Right lobe of liver (tissue), 6 donors: ENCODE measurements around the gene ATP13A3. TPM values are rescaled to one million over a fixed set of nuclear protein-coding genes. Genes with fewer than 3 reads are reported as not detected.

ENCODE experiments used
- ATAC-seq, 4 donors: fragments of 200-7000 bp; cut with Tn5 transposase; one replicate each; pipeline ENCODE4 v1.9.1; 2020; ENCODE audit warnings: mild to moderate bottlenecking in 4 of 4, moderate library complexity in 4 of 4
- DNase-seq, 3 donors: peaks; one replicate each; pipeline ENCODE4 v3.0.0-alpha.2; 2020
- H3K27ac ChIP-seq, 3 donors: fragments of 200-600 bp; one replicate each; pipeline ENCODE4 v1.8.0; 2022
- H3K27me3 ChIP-seq, 2 donors: fragments of 200-600 bp; one replicate each; pipeline ENCODE4 v1.8.0; 2022
- H3K36me3 ChIP-seq, 4 donors: fragments of 200-600 bp; sonication (generic) in 1 of 4; one replicate each; pipeline versions ENCODE4 v1.5.1 to v1.8.0; 2017 to 2022; ENCODE audit warnings: control low read depth in 1 of 4
- H3K4me1 ChIP-seq, 4 donors: fragments of 200-600 bp; sonication (generic) in 1 of 4; one replicate each; pipeline versions ENCODE4 v1.5.1 to v1.8.0; 2017 to 2022; ENCODE audit warnings: control low read depth in 1 of 4
- H3K4me3 ChIP-seq, 3 donors: fragments of 200-600 bp; one replicate each; pipeline ENCODE4 v1.8.0; 2022
- H3K9me3 ChIP-seq, 4 donors: fragments of 200-600 bp; sonication (generic) in 1 of 4; one replicate each; pipeline versions ENCODE4 v1.5.1 to v1.8.0; 2017 to 2022; ENCODE audit warnings: control low read depth in 1 of 4
- CTCF ChIP-seq, 4 donors: fragments of 200-600 bp in 3 of 4; fragments of 450-650 bp in 1 of 4; IDR thresholded peaks; one replicate each; pipeline versions ENCODE4 v1.5.1 to v1.8.0; 2016 to 2022; ENCODE audit warnings: antibody characterized with exemption in 4 of 4, mild to moderate bottlenecking in 2 of 4
- POLR2A ChIP-seq: fragments of 450-650 bp; IDR thresholded peaks from one replicate; pipeline ENCODE4 v1.6.1; 2017; ENCODE audit warnings: antibody characterized with exemption, mild to moderate bottlenecking
- WGBS: methylation state at CpG from one replicate; pipeline ENCODE4 v1.1.6; 2018; ENCODE audit warnings: low coverage, low lambda C conversion rate; ENCODE audit not compliant: insufficient coverage; ENCODE audit errors: missing lambda C conversion rate; 5-methylcytosine and 5-hydroxymethylcytosine counted together
- intact Hi-C, 2 donors: fragments of 100-400 bp; cut with DNase I; formaldehyde crosslinking; loops; one replicate each; pipeline versions ENCODE4 v1.11.2 to v1.14.1; 2022
- total RNA-seq, 6 experiments: library from RNA; depleted of rRNA in 2 of 6; stranded (reverse); fragments of >200 nt in 2 of 6; fragmentation: NEBNext Ultra II Directional in 3 of 6; extraction: Animal tissue kit (Norgen Biotek cat#: 25700) in 3 of 6; gene quantifications; one replicate each; pipeline versions ENCODE4 v1.1.0 to v1.2.4, GENCODE V29; 2016 to 2023
- donor health status: DM: no; HTN: yes; CAD: no.
- donor health status: DM: no; HTN: no; CAD: no.
- donor health status: DM: no; HTN: no; CAD: no.
- donor health status: DM: no; HTN: yes; CAD: no.
- donor health status: DM: no; HTN: yes; CAD: no.

Gene ATP13A3
- total RNA-seq, 6 experiments from 2014 or later = 109 to 172 (median 145) TPM

GRCh38 chr3:194508491-194509453, 22.0 kb upstream of the ATP13A3 start:
- DNase-seq (no peak), ATAC-seq (no peak)
- H3K27ac ChIP-seq = no peak overlapping the region
- no peaks in the 10 kb centered on the region for H3K36me3 ChIP-seq
- H3K4me1 ChIP-seq = no peaks in the 10 kb centered on the region
- no peaks in the 10 kb centered on the region for H3K9me3 ChIP-seq
- intact Hi-C loops = no loop called here
- WGBS = 72% methylated on average over 9 of the region's 14 CpGs
- H3K27me3 ChIP-seq = no peaks in the 10 kb centered on the region
- TF ChIP-seq POLR2A = no peak
- no peak for TF ChIP-seq CTCF (IDR thresholded peaks at IDR 0.05)
- H3K4me3 ChIP-seq = no peak overlapping the region

- Histone ChIP-seq H3K27ac (no peak overlapping the region), H3K27me3 (no peaks in the 10 kb centered on the region), H3K4me1 (no peaks in the 10 kb centered on the region), H3K4me3 (no peak overlapping the region), H3K9me3 (no peaks in the 10 kb centered on the region), H3K36me3 (no peaks in the 10 kb centered on the region)
- WGBS = 80% methylated on average over 6 of the region's 12 CpGs
- TF ChIP-seq POLR2A (no peak), CTCF (IDR thresholded peaks at IDR 0.05) (no peak)
- intact Hi-C loops = no loop called here
- DNase-seq = no peak
- no peak for ATAC-seq
Observed at GRCh38 chr3:194507571-194507970, 20.8 kb upstream of the ATP13A3 start.

GRCh38 chr3:194505791-194506415, 19.1 kb upstream of the ATP13A3 start:
- WGBS = 34% methylated on average over 5 of the region's 5 CpGs

DNA sequence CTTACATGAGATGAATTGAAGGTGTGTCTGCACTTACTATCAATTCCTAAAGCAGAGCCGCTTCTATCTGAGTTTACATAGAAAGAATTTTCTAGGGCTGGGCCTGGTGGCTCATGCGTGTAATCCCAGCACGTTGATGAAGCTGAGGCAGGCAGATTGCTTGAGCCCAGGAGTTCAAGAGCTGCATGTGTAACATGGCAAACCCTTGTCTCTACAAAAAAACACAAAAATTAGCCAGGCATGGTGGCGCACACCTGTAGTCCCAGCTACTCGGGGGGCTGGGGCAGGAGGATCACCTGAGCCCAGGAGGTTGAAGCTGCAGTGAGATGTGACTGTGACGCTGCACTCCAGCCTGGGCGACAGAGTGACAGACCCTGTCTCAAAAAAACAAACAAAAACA, 18.1 kb upstream of the ATP13A3 start:
- no peak for ATAC-seq

More at GRCh38 chr3:194505791-194506415, 19.1 kb upstream of the ATP13A3 start:
- TF ChIP-seq POLR2A (no peak), CTCF (IDR thresholded peaks at IDR 0.05) (no peak)
- Histone ChIP-seq H3K4me1 (no peaks in the 10 kb centered on the region), H3K27me3 (no peaks in the 10 kb centered on the region), H3K27ac (no peak overlapping the region), H3K36me3 (no peaks in the 10 kb centered on the region), H3K9me3 (no peaks in the 10 kb centered on the region), H3K4me3 (no peak overlapping the region)
- DNase-seq (no peak), ATAC-seq (peak in 2 of 4 donors; percentile 33 to 72)
- intact Hi-C loops = no loop called here

More for the DNA sequence above, 18.1 kb upstream of the ATP13A3 start:
- Histone ChIP-seq H3K4me1 (no peaks in the 10 kb centered on the region), H3K4me3 (no peak overlapping the region), H3K9me3 (no peaks in the 10 kb centered on the region), H3K27ac (no peak overlapping the region), H3K36me3 (no peaks in the 10 kb centered on the region), H3K27me3 (no peaks in the 10 kb centered on the region)
- DNase-seq = no peak
- TF ChIP-seq CTCF (IDR thresholded peaks at IDR 0.05) (no peak), POLR2A (no peak)
- intact Hi-C loops = no loop called here
- WGBS = 96% methylated on average over 4 of the region's 7 CpGs
